GM19395 (cell line): ENCODE data around the gene DOLK.
A peak's percentile ranks its signal among the peaks of the same experiment; 100 is the strongest.

Experiments
- ATAC-seq: cut with Tn5 transposase; IDR thresholded peaks from one replicate; pipeline ENCODE4 v1.9.1; 2021; ENCODE audit warnings: mild to moderate bottlenecking, moderate library complexity; ENCODE audit not compliant: unreplicated experiment

Gene DOLK

GRCh38 chr9:128909859-128910258 is 37.5 kb downstream of the DOLK start:
- ATAC-seq, result no peak

- no peak for ATAC-seq
These were observed 39.0 kb downstream of the DOLK start for GRCh38 chr9:128908372-128908771.

GRCh38 chr9:128906741-128907140 is 40.7 kb downstream of the DOLK start:
- ATAC-seq, result no peak

GRCh38 chr9:128905964-128906363 is 41.4 kb downstream of the DOLK start:
- no peak for ATAC-seq

- ATAC-seq, result no peak
These were observed 43.4 kb downstream of the DOLK start for GRCh38 chr9:128903871-128904620.

GRCh38 chr9:128903079-128903461 is 44.3 kb downstream of the DOLK start:
- no peak for ATAC-seq

GRCh38 chr9:128902351-128903078 is 44.9 kb downstream of the DOLK start:
- peak; percentile 81 for ATAC-seq

GRCh38 chr9:128901822-128902221 is 45.6 kb downstream of the DOLK start:
- peak; percentile 19 for ATAC-seq

- ATAC-seq, result no peak
These were observed 46.0 kb downstream of the DOLK start for GRCh38 chr9:128901379-128901778.

GRCh38 chr9:128899566-128900322 is 47.7 kb downstream of the DOLK start:
- no peak for ATAC-seq

- ATAC-seq, result no peak
These were observed 48.4 kb downstream of the DOLK start for GRCh38 chr9:128898845-128899565.

GRCh38 chr9:128898382-128898781 is 49.0 kb downstream of the DOLK start:
- no peak for ATAC-seq

GRCh38 chr9:128895556-128895955 is 51.8 kb downstream of the DOLK start:
- ATAC-seq, result no peak
